SHP77 (cell line): ENCODE measurements around the gene PHKB.

Experiments
- DNase-seq, 2 experiments: peaks; one replicate each; lab custom pipeline; 2025; lab: John Stamatoyannopoulos, UW

The PHKB gene

DNA sequence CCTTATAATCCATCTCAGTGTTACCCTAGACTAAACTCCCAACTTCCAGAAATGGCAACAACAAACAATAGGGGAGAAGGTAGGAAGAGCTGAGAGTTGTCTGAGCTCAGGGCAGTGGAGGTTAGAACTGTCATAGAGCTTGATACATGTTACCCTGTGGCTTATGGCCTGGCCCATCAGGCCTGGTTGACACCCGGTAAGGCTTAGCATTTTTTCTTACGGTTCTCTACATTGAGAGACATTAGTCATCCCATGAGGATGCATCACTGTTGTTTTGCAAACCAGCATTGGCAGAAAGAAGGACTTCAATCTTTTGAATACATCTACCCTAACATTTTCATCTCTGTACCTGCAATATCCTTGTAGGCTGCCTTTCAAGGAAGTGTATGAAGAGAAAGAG is 226.6 kb downstream of the PHKB start:
- DNase-seq: no peak

- no peak for DNase-seq
Measured at GRCh38 chr16:47693226-47693625, 232.1 kb downstream of the PHKB start.

GRCh38 chr16:47694543-47694942 is 233.4 kb downstream of the PHKB start:
- no peak for DNase-seq

DNA sequence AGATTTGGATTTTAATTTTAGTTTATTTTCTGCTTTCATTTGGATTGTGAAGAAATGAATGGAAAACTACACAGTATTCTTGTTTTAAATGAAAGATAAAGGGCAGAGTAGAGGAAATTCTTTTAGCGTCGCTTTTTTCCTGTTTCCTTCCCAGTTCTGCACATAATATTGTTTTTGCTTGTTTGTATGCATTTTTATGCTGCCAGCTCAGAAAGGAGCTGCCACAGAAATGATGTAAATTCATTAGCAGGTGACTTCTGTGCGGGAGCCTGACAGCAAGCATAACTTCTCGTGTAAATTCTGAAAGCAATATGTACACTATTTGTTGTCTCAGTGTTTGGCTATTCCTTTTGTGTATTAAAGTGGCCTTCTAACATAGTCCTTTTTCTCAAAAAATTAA is 234.6 kb downstream of the PHKB start:
- no peak for DNase-seq

DNA sequence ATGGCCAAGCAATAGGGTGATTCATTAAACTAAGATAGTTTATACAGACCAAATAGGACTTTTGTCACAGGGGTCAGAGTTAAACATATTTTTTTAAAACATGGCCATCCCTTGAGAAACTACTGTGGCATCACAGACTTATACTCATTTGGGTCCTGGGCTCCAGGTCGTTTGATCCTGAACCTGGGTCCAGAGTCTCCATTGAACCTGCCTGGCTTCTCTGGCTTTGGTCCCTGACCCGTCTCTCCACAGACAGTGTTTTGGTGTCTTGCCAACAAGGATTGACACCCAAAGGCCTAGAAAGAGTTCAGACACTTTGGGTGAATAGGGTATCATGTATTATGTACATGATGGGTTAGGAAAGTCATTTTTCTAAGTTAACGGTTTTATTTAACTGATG is 236.7 kb downstream of the PHKB start:
- DNase-seq: no peak

DNA sequence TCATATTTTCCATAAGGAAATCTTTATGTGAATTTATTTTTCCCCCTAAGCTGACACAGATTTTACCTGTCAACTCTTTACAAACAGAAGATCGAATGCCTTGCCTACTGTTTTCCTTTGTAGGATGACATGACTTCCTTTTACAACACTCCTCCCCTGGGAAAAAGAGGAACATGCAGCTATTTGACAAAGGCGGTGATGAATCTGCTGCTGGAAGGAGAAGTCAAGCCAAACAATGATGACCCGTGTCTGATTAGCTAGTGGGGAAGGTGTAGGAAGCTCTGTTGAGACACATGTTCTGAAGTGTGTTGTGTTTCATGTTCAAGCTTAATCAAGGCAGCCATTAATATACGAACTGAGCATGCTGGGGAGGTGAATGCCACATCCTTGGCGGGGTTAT is 238.0 kb downstream of the PHKB start:
- DNase-seq: no peak

DNA sequence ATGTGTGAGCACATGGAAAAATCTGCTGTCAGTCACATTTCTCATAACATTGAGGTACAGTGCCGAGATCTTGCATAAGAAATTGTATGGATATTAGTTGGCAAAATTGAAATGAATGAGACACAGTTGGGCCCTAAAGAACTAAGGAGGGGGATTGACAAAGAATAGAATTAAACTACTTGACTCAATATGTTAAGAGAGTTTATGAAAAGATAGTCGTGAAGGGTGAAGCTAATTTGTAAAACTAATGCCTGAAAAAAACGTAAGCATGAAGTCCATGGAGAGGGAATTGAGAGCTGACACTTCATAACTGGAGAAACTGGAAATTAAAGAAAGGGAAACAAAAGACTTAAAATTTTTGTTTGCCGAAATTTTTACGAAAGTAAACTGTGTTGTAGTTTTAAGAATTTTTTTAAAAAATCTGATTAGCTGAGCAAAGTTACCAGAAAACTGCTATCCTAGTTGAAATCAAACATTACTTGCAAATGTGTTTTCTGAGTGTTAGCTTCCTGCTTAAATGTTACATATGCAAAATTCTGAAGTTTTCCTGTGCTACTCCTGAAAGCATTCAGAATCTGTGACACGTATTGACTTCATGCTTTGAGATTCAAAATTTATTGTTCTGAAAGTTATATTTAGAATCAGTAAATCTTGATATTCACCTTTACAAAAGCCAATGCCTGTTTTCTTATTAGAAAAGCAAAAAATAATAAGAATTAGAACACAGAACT is 239.9 kb downstream of the PHKB start:
- DNase-seq: no peak

GRCh38 chr16:47705266-47705665 is 244.1 kb downstream of the PHKB start:
- DNase-seq: no peak

- no peak for DNase-seq
Measured at GRCh38 chr16:47711809-47712208, 250.7 kb downstream of the PHKB start.

- no peak for DNase-seq
Measured at GRCh38 chr16:47712276-47713224, 251.4 kb downstream of the PHKB start.

GRCh38 chr16:47713225-47713595 is 252.1 kb downstream of the PHKB start:
- no peak for DNase-seq

GRCh38 chr16:47715442-47716083 is 254.4 kb downstream of the PHKB start:
- DNase-seq: no peak

DNA sequence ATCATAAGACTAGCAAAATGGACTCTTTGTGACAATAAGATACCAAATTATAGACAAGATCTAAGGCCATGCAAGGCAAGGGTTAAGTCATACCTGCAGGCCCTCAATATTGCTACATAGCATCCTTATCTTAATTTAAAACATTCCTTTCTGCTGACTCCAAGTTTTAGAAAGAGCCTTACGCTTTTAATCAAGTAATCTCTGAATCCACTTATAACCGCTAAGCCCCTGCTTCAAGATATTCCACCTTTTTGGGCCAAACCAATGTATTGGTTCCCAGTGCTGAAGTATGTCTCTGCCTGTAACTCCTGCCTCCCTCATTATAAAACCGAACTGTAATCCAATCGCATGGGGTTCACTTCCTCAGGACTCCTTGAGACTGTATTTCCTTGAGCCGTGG is 255.4 kb downstream of the PHKB start:
- DNase-seq: no peak

- no peak for DNase-seq
Measured at GRCh38 chr16:47719713-47720112, 258.6 kb downstream of the PHKB start.

GRCh38 chr16:47721006-47721637 is 260.0 kb downstream of the PHKB start:
- DNase-seq: no peak

DNA sequence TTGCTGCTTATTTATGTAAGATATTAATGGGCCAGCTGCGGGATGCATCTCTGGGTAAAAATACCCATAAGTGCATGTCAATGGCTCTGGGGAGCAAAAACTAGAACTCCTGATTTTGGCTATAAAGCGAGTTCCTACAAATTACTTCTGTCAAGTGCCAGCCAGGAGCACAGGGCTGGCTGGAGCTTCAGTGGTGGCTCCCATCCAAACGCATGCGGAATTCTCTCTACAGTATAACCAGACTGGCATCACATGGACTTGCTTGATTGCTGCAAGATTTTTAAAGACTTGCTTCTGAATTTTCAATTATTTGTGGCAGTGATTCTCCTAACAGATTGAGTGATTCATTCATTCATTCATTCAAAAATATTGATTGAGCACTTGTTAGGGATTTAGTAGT is 260.9 kb downstream of the PHKB start:
- no peak for DNase-seq

- no peak for DNase-seq
Measured at GRCh38 chr16:47724115-47724785, 263.1 kb downstream of the PHKB start.

DNA sequence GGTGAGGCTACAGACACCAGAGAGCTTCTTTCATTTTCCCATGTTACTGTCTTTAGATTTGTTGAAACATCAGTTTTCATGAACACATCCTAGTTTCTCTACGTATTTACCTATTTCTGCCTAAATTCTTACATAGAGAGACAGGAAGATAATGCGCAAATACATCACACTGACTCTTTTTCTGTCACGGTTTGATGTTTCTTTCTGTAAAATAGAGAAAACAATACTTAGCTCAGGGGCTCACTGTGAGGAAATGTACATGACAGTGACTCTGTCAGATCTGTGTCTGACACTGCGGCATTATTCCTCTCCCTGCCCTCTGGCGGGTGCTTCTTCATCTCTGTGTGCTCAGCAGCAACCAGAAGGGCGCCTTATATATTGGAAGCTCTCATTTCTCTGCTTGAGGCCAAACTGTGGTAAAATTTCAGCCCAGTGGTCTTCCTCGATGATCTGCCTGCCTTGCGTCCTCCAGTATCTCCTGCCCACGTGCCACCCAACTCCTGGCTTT is 264.1 kb downstream of the PHKB start:
- DNase-seq: no peak

DNA sequence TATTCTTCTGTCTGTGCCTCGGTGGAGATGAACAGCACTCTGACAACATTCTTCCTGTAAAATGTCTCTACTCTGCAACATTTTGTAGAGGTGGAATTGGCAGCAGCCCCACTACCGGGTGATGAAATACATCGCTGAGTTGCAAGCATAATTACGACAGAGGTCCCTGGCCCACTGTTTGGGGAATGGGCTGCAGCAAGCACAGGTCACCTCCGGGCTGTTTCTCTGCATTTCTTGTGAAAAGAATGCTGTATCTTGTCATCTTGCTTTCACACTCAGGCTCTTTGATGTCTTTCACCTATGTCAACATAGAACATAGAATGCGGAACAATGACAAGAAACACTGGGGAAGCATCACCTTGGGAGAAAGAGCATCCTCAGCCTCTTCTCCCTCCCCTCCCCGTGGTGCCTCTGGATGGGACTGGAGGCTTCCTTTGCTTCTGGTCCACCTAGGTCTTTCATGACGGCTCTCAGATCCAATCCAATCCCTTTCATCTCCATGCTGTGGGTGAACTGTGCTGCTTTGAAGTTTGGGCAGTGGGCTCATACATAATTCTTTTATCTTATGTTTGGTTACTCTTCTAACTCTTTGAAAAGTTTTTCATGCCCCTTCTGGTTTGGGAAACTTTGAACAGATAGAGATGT is 265.0 kb downstream of the PHKB start:
- no peak for DNase-seq

GRCh38 chr16:47727131-47727530 is 266.0 kb downstream of the PHKB start:
- DNase-seq: no peak

DNA sequence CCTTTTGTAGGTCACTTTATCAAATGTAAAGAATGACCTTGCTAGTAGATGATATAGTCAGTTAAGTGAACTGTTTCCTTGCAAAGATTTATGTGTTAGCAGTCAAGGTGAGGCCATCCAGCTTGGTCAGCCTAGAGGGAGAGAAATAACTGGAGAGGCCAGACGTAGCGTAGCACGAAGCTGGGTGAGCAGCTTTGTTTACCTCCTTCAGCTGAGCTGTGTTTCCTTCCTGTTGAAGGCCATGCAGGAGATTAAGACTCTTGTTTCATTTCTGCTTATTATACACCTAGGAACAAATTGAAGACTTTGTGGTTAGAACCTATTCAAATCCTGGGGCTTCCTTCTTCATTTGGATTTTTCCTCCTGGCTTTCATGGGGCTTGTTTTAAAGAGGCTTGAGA is 267.1 kb downstream of the PHKB start:
- no peak for DNase-seq
